Endothelial cell of umbilical vein (primary cell): ENCODE results near the gene HHEX. TPM values are rescaled to one million over a fixed set of nuclear protein-coding genes. Genes with fewer than 3 reads are reported as not detected.

Source experiments
- BruUV-seq: library from RNA; stranded (reverse); fragments of 400-500 nt; replicated peaks from 2 replicates; lab custom pipeline; 2021; lab: Mats Ljungman, UMichigan
- CTCF ChIA-PET: fragments of 300-600, 350-600 bp; sonication (Branson Sonifier 250); formaldehyde crosslinking; loops from one replicate; lab custom pipeline; 2021; ENCODE audit warnings: antibody characterized with exemption, inconsistent platforms; lab: Charles Lee
- POLR2A ChIA-PET: fragments of 300-600, 350-600 bp; sonication (Branson Sonifier 250); formaldehyde crosslinking; loops from one replicate; lab custom pipeline; 2021; ENCODE audit warnings: antibody characterized with exemption, inconsistent platforms; lab: Charles Lee
- DNase-seq: peaks from one replicate; pipeline ENCODE4 v3.0.0-alpha.2; 2011; ENCODE audit warnings: low read depth, low spot score
- FAIRE-seq: peaks from 2 replicates; lab custom pipeline; 2011; peaks lifted over from hg19 to GRCh38; lab: Jason Lieb, UNC
- H2AFZ ChIP-seq: 2 replicates; pipeline ENCODE4 v1.6.0; 2012; ENCODE audit warnings: low read depth, low read length, control low read depth, inconsistent platforms
- H3K27ac ChIP-seq: 2 replicates; pipeline ENCODE4 v1.5.1; 2011; ENCODE audit warnings: low read depth, mild to moderate bottlenecking, control low read depth, low read length, moderate library complexity; ENCODE audit not compliant: insufficient read depth
- H3K27me3 ChIP-seq, 2 experiments: 2 replicates each; pipeline versions ENCODE4 v1.6.0 to v1.6.1; 2011; ENCODE audit warnings: low read length in 2 of 2, mixed read lengths in 1 of 2; ENCODE audit not compliant: control insufficient read depth in 2 of 2, insufficient read depth in 2 of 2
- H3K36me3 ChIP-seq, 2 experiments: 2 replicates in 1 of 2; 3 replicates in 1 of 2; pipeline ENCODE4 v1.5.1; 2011; ENCODE audit warnings: low read length in 2 of 2, mild to moderate bottlenecking in 1 of 2, moderate library complexity in 1 of 2; ENCODE audit not compliant: control insufficient read depth in 2 of 2, insufficient read depth in 2 of 2; ENCODE audit errors: extremely low read depth in 1 of 2
- H3K4me1 ChIP-seq: 3 replicates; pipeline ENCODE4 v1.5.1; 2011; ENCODE audit warnings: mild to moderate bottlenecking, low read length; ENCODE audit not compliant: control insufficient read depth, insufficient read depth; ENCODE audit errors: extremely low read depth
- H3K4me2 ChIP-seq: 2 replicates; pipeline ENCODE4 v1.6.1; 2011; ENCODE audit warnings: low read length, control low read depth, mixed read lengths; ENCODE audit not compliant: insufficient read depth
- H3K4me3 ChIP-seq, 3 experiments: fragments of 200-600 bp in 1 of 3; sonication (generic), shearing (Covaris generic) in 1 of 3; replicated peaks in 1 of 3; 2 replicates each; pipeline ENCODE4 v1.5.1; 2011 to 2016; ENCODE audit warnings: control low read depth in 3 of 3, low read length in 3 of 3, mild to moderate bottlenecking in 2 of 3, inconsistent platforms in 1 of 3, low read depth in 1 of 3, moderate library complexity in 1 of 3; ENCODE audit not compliant: insufficient read depth in 1 of 3
- H3K79me2 ChIP-seq: 2 replicates; pipeline ENCODE4 v1.6.0; 2012; ENCODE audit warnings: low read length, inconsistent platforms; ENCODE audit not compliant: control insufficient read depth, insufficient read depth
- H3K9ac ChIP-seq: replicated peaks from 2 replicates; pipeline ENCODE3; 2011; ENCODE audit warnings: low read length, control low read depth; ENCODE audit not compliant: insufficient read depth; ENCODE audit errors: extremely low read depth
- H3K9me1 ChIP-seq: replicated peaks from 3 replicates; pipeline ENCODE4 v1.6.0; 2011; ENCODE audit warnings: mild to moderate bottlenecking, low read length; ENCODE audit not compliant: control insufficient read depth, insufficient read depth; ENCODE audit errors: extremely low read depth
- H3K9me3 ChIP-seq: replicated peaks from 2 replicates; pipeline ENCODE4 v1.5.1; 2012; ENCODE audit warnings: low read length, inconsistent platforms; ENCODE audit not compliant: control insufficient read depth, insufficient read depth
- H4K20me1 ChIP-seq: replicated peaks from 2 replicates; pipeline ENCODE3; 2011; ENCODE audit warnings: mild to moderate bottlenecking, low read length; ENCODE audit not compliant: control insufficient read depth, insufficient read depth; ENCODE audit errors: extremely low read depth
- EZH2 ChIP-seq: IDR thresholded peaks from 2 replicates; pipeline ENCODE4 v1.6.1; 2012; ENCODE audit warnings: borderline replicate concordance, low read depth, mild to moderate bottlenecking, moderate library complexity, low read length, inconsistent platforms; ENCODE audit not compliant: severe bottlenecking
- FOS ChIP-seq: IDR thresholded peaks from 2 replicates; pipeline ENCODE4 v1.6.1; 2011; ENCODE audit warnings: mild to moderate bottlenecking, low read length, moderate library complexity, borderline replicate concordance; ENCODE audit not compliant: insufficient read depth
- GATA2 ChIP-seq: IDR thresholded peaks from 2 replicates; pipeline ENCODE4 v1.7.0; 2011; ENCODE audit warnings: low read depth, mild to moderate bottlenecking, moderate library complexity, mixed read lengths, low read length; ENCODE audit not compliant: insufficient read length, insufficient read depth
- JUN ChIP-seq: IDR thresholded peaks from 2 replicates; pipeline ENCODE4 v1.6.1; 2011; ENCODE audit warnings: borderline replicate concordance, low read depth; ENCODE audit not compliant: insufficient read length, insufficient read depth
- MYC ChIP-seq: IDR thresholded peaks from one replicate; pipeline ENCODE4 v1.6.1; 2011; ENCODE audit warnings: mild to moderate bottlenecking, low read depth, low read length
- POLR2A ChIP-seq: IDR thresholded peaks from 2 replicates; pipeline ENCODE4 v1.6.1; 2012; ENCODE audit warnings: low read depth, mild to moderate bottlenecking, control low read depth, low read length
- POLR2AphosphoS5 ChIP-seq: IDR thresholded peaks from 2 replicates; pipeline ENCODE4 v1.6.1; 2012; ENCODE audit warnings: low read depth, mild to moderate bottlenecking, control low read depth, low read length, moderate library complexity; ENCODE audit not compliant: insufficient read depth
- dilution Hi-C: fragments of 300-500 bp; cut with MboI; formaldehyde crosslinking; loops from one replicate; pipeline ENCODE4 v1.15.0; 2019; ENCODE audit warnings: low sequenced_read_pairs; ENCODE audit not compliant: extremely low pct_ligation_motif_present
- intact Hi-C: fragments of 100-400 bp; cut with micrococcal nuclease; formaldehyde crosslinking; loops from one replicate; pipeline ENCODE4 v1.10.0; 2022
- polyA plus RNA-seq, 4 experiments: library from polyadenylated mRNA; depleted of rRNA in 3 of 4; stranded (reverse) in 3 of 4; unstranded in 1 of 4; fragments of >200 nt; gene quantifications; 2 replicates each; pipeline versions ENCODE4 v1.2.1 to v1.2.3, GENCODE V29; 2011 to 2012; ENCODE audit warnings: missing spikeins in 1 of 4
- total RNA-seq: library from RNA; stranded (reverse); gene quantifications from 2 replicates; pipeline ENCODE4 v1.2.3, GENCODE V29; 2021
- TF ChIP-seq, protein P1 (sequence below): IDR thresholded peaks from 2 replicates; pipeline ENCODE4 v1.6.1; 2011; ENCODE audit not compliant: insufficient read depth, insufficient read length
- TF ChIP-seq, protein P2 (sequence below), 2 donors: IDR thresholded peaks; 1 replicate in 1 of 2; 2 replicates in 1 of 2; pipeline ENCODE4 v1.5.1; 2011; ENCODE audit warnings: low read length in 2 of 2, mild to moderate bottlenecking in 2 of 2, moderate library complexity in 2 of 2, control low read depth in 1 of 2, inconsistent platforms in 1 of 2, low read depth in 1 of 2; ENCODE audit not compliant: insufficient read depth in 1 of 2; ENCODE audit errors: extremely low read depth in 1 of 2

HHEX gene
- total and polyA plus RNA-seq, 2 donors (not counting 3 experiments of a cell fraction or from before 2014, with no cell fraction given), result 81.0 to 110 TPM

DNA sequence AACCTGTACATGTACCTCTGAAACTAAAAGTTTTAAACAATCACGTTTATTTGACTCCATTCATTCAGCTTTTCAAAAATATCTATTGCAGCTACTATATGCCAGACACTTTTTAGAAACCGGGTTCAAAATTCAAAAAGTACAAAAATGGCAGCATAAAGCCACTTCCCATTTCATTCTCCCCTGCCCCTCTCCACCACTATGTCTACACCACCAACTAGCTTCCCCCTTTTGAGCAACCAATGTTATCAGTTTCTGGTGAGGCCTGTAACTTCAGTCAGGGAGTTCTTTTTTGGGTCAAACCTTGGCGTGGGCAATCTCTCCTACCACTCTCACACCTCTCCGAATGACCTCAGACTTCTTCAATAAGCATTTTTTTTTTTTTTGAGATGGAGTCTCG lies 11.5 kb upstream of the HHEX start:
- H2AFZ ChIP-seq, result no peak overlapping the region
- no peaks in the 10 kb centered on the region for H4K20me1 ChIP-seq
- no peaks in the 10 kb centered on the region for H3K79me2 ChIP-seq
- dilution Hi-C loops, result no loop called here
- intact Hi-C loops, result no loop called here
- no peaks in the 10 kb centered on the region for H3K27me3 ChIP-seq
- no peak overlapping the region for H3K4me3 ChIP-seq
- FAIRE-seq, result no peak
- no peaks in the 10 kb centered on the region for H3K36me3 ChIP-seq
- DNase-seq, result no peak
- H3K4me1 ChIP-seq, result no peaks in the 10 kb centered on the region
- H3K4me2 ChIP-seq, result no peak overlapping the region
- CTCF ChIA-PET, result interaction anchor here (1.6 kb wide), 1 partner anchor 11 kb away, joined by 4 read pairs; no protein-coding TSS in a partner anchor
- no TSS peak for BruUV-seq
- POLR2A ChIA-PET, result interaction anchor here (0.7 kb wide), 1 partner anchor 9 kb away, joined by 3 read pairs; no protein-coding TSS in a partner anchor
- TF ChIP-seq EZH2 (no peak), POLR2A (no peak), MYC (no peak), FOS (no peak), GATA2 (no peak), JUN (no peak), POLR2AphosphoS5 (no peak)
- TF ChIP-seq, protein P1, sequence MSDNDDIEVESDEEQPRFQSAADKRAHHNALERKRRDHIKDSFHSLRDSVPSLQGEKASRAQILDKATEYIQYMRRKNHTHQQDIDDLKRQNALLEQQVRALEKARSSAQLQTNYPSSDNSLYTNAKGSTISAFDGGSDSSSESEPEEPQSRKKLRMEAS, result no peak
- TF ChIP-seq, protein P2, sequence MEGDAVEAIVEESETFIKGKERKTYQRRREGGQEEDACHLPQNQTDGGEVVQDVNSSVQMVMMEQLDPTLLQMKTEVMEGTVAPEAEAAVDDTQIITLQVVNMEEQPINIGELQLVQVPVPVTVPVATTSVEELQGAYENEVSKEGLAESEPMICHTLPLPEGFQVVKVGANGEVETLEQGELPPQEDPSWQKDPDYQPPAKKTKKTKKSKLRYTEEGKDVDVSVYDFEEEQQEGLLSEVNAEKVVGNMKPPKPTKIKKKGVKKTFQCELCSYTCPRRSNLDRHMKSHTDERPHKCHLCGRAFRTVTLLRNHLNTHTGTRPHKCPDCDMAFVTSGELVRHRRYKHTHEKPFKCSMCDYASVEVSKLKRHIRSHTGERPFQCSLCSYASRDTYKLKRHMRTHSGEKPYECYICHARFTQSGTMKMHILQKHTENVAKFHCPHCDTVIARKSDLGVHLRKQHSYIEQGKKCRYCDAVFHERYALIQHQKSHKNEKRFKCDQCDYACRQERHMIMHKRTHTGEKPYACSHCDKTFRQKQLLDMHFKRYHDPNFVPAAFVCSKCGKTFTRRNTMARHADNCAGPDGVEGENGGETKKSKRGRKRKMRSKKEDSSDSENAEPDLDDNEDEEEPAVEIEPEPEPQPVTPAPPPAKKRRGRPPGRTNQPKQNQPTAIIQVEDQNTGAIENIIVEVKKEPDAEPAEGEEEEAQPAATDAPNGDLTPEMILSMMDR (IDR thresholded peaks at IDR 0.05; ENCODE audit: extremely low read depth in 1 of 2, insufficient read depth in 1 of 2, low read depth in 1 of 2, low read length in 2 of 2), result no peak
- no peak overlapping the region for H3K9ac ChIP-seq
- no peaks in the 10 kb centered on the region for H3K9me3 ChIP-seq
- H3K27ac ChIP-seq, result no peak overlapping the region
- H3K9me1 ChIP-seq, result no peaks in the 10 kb centered on the region
